ENCODE measurements around the gene BAZ2B.

DNA sequence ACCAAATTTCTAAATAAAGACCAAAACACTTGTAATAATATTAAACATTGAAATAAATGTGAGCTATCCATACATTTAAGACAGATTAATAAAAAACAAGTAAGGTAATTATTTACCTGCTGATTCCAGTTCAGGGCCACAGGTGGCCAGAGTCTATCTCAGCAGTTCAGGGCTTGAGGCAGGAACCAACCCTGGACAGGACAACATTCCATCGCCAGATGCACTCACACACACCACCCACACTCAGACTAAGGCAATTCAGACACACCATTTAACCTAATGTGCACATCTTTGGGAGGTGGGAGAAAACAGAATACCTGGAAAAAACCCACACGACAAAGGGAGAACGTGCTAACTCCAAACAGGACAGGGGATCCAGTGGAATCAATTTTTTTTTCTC lies 315.8 kb downstream of the BAZ2B start:
- TF ChIP-seq, protein P1, sequence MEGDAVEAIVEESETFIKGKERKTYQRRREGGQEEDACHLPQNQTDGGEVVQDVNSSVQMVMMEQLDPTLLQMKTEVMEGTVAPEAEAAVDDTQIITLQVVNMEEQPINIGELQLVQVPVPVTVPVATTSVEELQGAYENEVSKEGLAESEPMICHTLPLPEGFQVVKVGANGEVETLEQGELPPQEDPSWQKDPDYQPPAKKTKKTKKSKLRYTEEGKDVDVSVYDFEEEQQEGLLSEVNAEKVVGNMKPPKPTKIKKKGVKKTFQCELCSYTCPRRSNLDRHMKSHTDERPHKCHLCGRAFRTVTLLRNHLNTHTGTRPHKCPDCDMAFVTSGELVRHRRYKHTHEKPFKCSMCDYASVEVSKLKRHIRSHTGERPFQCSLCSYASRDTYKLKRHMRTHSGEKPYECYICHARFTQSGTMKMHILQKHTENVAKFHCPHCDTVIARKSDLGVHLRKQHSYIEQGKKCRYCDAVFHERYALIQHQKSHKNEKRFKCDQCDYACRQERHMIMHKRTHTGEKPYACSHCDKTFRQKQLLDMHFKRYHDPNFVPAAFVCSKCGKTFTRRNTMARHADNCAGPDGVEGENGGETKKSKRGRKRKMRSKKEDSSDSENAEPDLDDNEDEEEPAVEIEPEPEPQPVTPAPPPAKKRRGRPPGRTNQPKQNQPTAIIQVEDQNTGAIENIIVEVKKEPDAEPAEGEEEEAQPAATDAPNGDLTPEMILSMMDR (IDR thresholded peaks at IDR 0.05; ENCODE audit: poor library complexity, severe bottlenecking), result no peak
- TF ChIP-seq TAF1 (IDR thresholded peaks at IDR 0.05; ENCODE audit: low read depth), result no peak
- TF ChIP-seq EZH2 (IDR thresholded peaks at IDR 0.05; ENCODE audit: borderline replicate concordance, insufficient read depth, low read length, poor library complexity, severe bottlenecking), result no peak
- TF ChIP-seq, protein P2, sequence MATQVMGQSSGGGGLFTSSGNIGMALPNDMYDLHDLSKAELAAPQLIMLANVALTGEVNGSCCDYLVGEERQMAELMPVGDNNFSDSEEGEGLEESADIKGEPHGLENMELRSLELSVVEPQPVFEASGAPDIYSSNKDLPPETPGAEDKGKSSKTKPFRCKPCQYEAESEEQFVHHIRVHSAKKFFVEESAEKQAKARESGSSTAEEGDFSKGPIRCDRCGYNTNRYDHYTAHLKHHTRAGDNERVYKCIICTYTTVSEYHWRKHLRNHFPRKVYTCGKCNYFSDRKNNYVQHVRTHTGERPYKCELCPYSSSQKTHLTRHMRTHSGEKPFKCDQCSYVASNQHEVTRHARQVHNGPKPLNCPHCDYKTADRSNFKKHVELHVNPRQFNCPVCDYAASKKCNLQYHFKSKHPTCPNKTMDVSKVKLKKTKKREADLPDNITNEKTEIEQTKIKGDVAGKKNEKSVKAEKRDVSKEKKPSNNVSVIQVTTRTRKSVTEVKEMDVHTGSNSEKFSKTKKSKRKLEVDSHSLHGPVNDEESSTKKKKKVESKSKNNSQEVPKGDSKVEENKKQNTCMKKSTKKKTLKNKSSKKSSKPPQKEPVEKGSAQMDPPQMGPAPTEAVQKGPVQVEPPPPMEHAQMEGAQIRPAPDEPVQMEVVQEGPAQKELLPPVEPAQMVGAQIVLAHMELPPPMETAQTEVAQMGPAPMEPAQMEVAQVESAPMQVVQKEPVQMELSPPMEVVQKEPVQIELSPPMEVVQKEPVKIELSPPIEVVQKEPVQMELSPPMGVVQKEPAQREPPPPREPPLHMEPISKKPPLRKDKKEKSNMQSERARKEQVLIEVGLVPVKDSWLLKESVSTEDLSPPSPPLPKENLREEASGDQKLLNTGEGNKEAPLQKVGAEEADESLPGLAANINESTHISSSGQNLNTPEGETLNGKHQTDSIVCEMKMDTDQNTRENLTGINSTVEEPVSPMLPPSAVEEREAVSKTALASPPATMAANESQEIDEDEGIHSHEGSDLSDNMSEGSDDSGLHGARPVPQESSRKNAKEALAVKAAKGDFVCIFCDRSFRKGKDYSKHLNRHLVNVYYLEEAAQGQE (IDR thresholded peaks at IDR 0.05; ENCODE audit: borderline replicate concordance), result no peak
- TF ChIP-seq EP300 (conservative IDR thresholded peaks at IDR 0.05; ENCODE audit: poor library complexity, severe bottlenecking), result no peak
